GM12891 (cell line): Measurements from ENCODE around the gene DNAJC15.

ENCODE experiments used
- POLR2A ChIP-seq: IDR thresholded peaks from 2 replicates; pipeline ENCODE4 v1.6.1; 2011; ENCODE audit warnings: low read depth, low read length, control low read depth
- TAF1 ChIP-seq: IDR thresholded peaks from 2 replicates; pipeline ENCODE4 v1.6.1; 2011; ENCODE audit warnings: low read depth, low read length, control low read depth

DNA sequence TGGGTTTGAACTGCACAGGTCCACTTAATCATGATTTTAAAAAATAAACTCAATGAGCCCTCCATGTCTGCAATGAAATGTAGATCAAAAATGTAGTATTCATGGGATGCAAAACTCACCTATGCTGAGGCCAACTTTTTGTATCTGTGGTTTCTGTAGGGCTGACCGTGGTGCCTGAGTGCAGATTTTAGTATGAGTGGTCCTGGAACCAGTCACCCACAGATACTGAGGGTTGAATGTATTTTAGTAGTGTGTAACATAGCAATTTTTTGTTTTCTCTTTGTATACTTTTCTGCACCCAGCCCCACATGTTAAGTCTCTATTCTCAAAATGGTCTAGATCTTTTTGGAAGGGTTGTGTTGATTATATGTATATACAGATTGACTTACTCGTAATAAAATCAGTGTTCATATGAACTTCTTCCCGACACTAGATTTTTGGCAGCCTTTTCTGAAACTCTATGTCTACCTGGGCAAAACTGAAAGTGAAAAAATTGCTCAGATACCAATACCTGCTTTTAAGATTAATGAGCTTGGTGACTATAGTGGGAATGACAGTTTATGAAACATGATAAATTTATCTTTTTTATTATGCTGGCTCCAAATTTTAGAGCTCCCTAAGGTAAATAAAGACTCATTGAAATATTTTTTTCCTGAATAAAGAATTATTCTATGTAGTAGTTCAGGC lies 51.6 kb downstream of the DNAJC15 start:
- TF ChIP-seq TAF1 (no peak), POLR2A (no peak)
